ENCODE data around the gene NBL1.

DNA sequence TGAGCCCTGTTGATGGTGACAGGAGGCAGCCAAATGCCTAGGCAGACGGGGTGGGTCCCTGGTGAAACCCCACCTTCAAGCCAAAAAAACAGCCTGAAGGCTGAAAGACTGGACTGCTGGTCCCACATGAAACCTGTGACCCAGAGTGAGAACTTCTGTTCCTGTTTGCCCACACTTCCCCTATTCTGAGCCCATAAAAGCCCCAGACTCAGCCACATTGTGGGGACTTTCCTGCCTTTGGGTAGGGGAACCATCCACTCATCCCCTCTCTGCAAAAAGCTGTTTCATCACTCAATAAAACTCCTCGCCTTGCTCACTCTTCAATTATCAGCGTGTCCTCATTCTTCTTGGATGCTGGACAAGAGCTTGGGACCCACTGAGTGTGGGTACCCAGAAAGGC is 45.7 kb downstream of the NBL1 start:
- TF ChIP-seq CTCF (IDR thresholded peaks at IDR 0.05) = no peak
- TF ChIP-seq POLR2A (IDR thresholded peaks at IDR 0.05) = no peak
- TF ChIP-seq EP300 (IDR thresholded peaks at IDR 0.05) = no peak

Data from ovary (tissue), 3 donors.